Adipocyte (in vitro differentiated cells): ENCODE results near the gene HOXA6.
A peak's percentile ranks its signal among the peaks of the same experiment; 100 is the strongest.

Source experiments
- DNase-seq: peaks from one replicate; pipeline ENCODE4 v3.0.0-alpha.2; 2015; ENCODE audit warnings: low read depth
- H3K27me3 ChIP-seq: replicated peaks from 2 replicates; pipeline ENCODE4 v1.7.0; 2013; ENCODE audit warnings: mild to moderate bottlenecking, low read length, moderate library complexity; ENCODE audit not compliant: control insufficient read depth, insufficient read depth
- H3K36me3 ChIP-seq: 2 replicates; pipeline ENCODE4 v1.7.0; 2013; ENCODE audit warnings: low read length, mild to moderate bottlenecking, moderate library complexity; ENCODE audit not compliant: control insufficient read depth, insufficient read depth, severe bottlenecking
- H3K4me1 ChIP-seq: 2 replicates; pipeline ENCODE4 v1.7.0; 2013; ENCODE audit warnings: mild to moderate bottlenecking, low read length, moderate library complexity; ENCODE audit not compliant: control insufficient read depth, insufficient read depth
- H3K4me3 ChIP-seq: 2 replicates; pipeline ENCODE4 v1.7.0; 2013; ENCODE audit warnings: mild to moderate bottlenecking, low read length, moderate library complexity
- H3K9ac ChIP-seq: 2 replicates; pipeline ENCODE4 v1.7.0; 2013; ENCODE audit warnings: mild to moderate bottlenecking, low read length, moderate library complexity
- H3K9me3 ChIP-seq: 2 replicates; pipeline ENCODE4 v1.7.0; 2013; ENCODE audit warnings: mild to moderate bottlenecking, low read length, moderate library complexity; ENCODE audit not compliant: control insufficient read depth

HOXA6 gene

DNA sequence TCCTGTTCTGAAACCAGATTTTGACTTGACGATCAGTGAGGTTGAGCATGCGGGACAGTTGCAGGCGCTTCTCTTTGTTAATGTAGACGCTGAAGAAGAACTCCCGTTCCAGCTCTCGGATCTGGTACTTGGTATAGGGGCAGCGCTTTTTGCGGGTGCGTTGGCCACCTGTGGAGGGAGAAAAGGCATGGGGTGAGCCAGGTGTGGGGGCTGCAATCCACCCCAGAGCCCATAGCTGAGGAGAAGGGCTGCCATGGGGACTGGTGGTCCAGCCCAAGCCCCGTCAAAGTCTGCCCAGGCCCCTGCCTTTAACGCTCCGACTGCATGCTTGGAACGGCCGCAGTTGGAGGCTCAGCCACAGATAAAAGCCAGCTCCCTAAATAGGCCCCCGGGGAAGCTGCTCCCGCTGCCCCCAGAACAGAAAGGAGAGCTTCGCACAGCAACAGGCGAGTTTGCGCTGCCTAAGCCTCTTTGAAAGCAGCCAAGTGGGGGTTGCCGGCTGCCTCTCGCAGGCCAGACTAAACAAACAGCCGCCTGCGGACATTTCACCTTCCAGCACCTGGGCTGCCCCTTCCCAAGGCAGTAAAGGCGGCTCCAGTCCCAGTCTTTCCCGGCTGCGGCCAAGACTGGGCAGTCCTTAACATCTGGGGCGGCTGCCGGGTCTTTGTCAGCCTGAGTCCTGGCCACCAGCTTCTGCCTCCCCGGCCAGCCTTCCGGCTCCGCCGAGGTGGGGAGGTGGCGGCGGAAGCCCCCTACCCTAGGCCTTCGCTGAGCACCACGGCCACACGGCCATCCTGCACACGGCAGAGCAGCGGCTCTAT, 35.5 kb upstream of the HOXA6 start:
- Histone ChIP-seq H3K36me3 (no peaks in the 10 kb centered on the region), H3K9ac (peak overlapping the region; percentile 93), H3K4me3 (peak overlapping the region; percentile 89), H3K9me3 (no peaks in the 10 kb centered on the region), H3K4me1 (peaks cover 47% of the 10 kb centered on the region), H3K27me3 (no peaks in the 10 kb centered on the region)
- no peak for DNase-seq

DNA sequence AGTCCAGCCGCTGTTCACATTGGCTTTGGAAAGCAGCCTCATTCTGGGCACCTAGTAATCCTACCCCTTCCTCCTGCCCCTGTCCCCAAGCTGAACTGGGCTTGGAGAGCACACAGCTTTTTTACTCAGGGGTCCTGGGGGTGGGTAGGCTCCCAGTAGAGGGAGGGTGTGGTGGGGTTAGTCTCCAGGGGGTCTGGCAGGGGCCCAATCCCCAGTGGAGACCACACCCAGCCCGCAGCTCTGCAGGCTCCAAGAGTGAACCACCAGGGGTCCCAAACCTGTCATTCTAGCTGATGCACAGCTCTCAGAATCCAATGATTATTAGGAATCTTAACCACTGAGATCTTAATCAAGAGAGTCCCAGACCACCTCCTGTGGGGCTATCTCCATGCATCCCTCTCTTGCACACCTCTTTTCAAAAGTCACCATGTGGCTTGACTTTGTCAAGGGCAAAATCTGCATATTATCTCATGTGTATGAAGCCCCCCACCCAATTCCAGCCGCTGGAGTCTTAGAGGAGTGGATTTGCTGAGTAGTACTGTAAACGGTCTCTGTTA, 34.8 kb upstream of the HOXA6 start:
- H3K4me1 ChIP-seq = peaks cover 54% of the 10 kb centered on the region
- H3K36me3 ChIP-seq = no peaks in the 10 kb centered on the region
- peak overlapping the region; percentile 89 for H3K4me3 ChIP-seq
- H3K9ac ChIP-seq = peak overlapping the region; percentile 93
- H3K9me3 ChIP-seq = no peaks in the 10 kb centered on the region
- DNase-seq = no peak
- no peaks in the 10 kb centered on the region for H3K27me3 ChIP-seq

DNA sequence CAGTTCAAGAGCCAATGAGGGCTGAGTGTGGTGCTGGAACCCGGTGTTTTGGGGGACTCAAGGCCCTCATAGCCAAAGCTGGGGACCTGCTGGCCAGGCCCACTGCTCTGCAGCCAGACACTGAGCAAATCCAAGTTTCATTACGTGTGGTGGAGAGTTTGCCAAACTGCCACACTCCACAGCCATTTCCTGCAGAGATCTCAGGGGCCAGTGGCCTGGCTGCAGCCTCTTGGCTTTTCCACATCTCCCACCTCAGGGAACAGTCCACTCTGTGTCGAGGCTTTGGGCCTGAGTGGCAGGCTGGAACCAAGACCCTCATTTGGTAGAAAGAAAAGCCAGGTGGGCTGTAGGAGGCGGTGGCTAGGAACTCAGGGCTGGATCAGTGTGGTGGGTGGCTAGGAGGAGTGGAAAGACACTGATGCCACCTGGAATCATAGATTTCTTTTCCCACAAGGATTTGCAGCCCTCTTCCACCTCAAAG, 34.3 kb upstream of the HOXA6 start:
- H3K4me3 ChIP-seq = no peak overlapping the region
- no peaks in the 10 kb centered on the region for H3K27me3 ChIP-seq
- no peak for DNase-seq
- H3K4me1 ChIP-seq = peaks cover 59% of the 10 kb centered on the region
- H3K36me3 ChIP-seq = no peaks in the 10 kb centered on the region
- H3K9me3 ChIP-seq = no peaks in the 10 kb centered on the region
- H3K9ac ChIP-seq = no peak overlapping the region

DNA sequence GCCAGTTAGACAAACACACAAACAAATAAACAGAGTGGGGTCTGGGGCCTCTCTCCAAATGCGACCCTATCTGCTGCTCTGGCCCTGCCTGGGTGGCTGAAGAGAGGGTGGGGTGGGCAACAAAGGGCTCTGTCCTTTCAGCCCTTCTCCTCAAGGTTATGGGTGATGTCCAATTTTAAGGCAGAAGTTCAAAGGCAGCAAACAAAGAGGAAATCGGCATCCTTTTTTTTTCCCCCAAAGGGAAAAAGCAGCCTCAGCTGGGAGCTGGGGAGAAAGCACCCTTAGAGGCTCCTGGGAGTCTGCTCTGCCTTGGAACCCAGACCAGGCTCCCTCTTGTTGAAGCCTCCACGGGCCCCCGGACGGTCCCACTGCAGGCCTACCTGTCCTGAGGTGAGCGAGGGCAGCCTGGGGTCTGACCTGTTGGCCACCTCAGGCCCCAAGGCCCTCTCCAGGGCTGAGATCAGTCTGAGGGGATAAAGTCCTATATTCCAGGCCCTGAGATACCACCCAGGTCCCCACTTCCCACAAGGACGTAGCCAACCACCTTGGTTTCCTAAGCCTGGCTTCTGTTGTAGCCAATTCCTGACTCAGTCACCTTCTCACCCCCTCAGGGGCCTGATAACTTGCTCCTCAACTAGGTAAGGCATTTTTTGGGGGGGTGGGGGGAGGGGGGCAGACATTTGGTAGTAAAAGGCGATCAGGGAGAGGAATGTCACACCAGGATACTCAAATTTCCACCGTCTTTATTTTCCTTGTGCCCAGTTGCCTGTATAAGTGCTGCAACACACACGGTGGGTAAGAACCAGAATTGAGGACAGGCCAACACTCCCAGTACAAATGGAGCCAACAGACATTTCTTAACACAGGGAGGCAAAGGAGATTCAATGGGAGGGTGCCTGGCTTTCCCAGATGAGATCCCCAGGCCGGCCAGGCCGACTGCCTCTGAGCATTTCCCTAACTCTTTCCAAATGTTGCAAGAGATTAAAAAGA, 33.2 kb upstream of the HOXA6 start:
- no peaks in the 10 kb centered on the region for H3K27me3 ChIP-seq
- H3K4me3 ChIP-seq = peak overlapping the region; percentile 80
- no peak for DNase-seq
- peaks cover 70% of the 10 kb centered on the region for H3K4me1 ChIP-seq
- H3K36me3 ChIP-seq = no peaks in the 10 kb centered on the region
- H3K9ac ChIP-seq = peak overlapping the region; percentile 93
- no peaks in the 10 kb centered on the region for H3K9me3 ChIP-seq

DNA sequence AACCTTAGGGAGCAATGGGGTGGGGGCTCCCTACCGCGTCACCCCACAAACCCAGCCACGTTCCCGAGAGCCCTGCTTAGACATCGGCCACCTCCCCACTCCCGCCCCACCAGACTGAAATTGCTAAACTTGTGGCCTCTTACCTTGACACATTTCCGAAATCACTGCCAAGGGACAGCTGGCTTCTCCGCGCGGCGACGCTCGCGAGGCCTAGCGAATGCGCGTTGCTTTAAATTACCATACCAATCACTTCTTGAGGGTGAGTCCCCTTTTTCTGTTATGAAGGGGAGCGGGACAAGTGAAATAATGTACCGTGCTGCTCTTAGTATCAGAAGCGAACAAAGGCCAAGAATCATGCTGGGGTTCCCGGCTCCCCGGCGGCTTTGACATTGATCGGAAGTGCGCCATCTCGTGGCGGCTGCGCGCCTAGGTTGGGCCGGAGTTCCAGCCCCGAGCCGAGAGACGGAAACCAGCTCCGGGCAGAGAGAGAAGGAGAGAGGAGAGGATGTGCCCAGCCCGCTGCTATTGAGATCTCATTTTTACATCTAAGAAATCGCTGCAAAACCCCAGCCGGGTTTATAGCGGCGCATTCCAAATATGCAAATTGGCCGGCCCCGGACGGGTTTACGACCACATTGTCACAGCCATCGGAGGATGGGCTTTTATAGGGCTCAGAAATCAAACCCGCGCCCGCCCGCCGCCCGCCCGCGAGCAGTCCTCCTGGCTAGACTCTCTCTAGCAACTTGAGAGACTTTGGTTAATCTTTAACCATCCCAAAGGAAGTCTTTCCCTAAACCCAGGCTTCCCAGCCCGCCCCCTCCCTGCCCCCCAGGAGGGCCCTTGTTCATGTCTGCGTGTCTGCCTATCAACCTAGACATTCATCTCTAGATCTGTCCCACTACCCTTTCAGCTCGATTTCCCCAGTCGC, 32.2 kb upstream of the HOXA6 start:
- Histone ChIP-seq H3K36me3 (no peaks in the 10 kb centered on the region), H3K4me1 (peaks cover 75% of the 10 kb centered on the region), H3K4me3 (peak overlapping the region; percentile 80), H3K9me3 (no peaks in the 10 kb centered on the region), H3K9ac (peak overlapping the region; percentile 93), H3K27me3 (no peaks in the 10 kb centered on the region)
- peak; percentile 70 for DNase-seq

DNA sequence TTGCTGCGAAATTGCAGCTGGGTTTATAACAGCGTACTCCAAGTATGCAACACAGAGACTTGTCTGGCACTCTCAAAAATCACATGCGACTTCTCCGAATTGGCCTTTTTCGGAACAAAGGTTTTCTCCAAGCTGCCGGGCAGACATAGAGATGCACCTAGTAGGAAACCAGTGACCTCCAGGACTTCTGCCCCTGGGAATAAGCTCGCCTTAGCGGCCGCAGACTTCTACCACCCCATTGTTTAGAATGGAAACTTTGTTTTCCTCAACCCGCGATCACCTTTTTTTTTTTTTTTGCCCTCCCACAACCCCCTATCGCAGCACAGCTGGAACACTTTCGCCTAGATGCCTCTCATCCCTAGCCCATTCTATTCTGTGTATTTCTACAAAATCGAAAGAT, 31.5 kb upstream of the HOXA6 start:
- H3K27me3 ChIP-seq = no peaks in the 10 kb centered on the region
- H3K36me3 ChIP-seq = no peaks in the 10 kb centered on the region
- peak overlapping the region; percentile 80 for H3K4me3 ChIP-seq
- no peak for DNase-seq
- H3K9ac ChIP-seq = peak overlapping the region; percentile 93
- no peaks in the 10 kb centered on the region for H3K9me3 ChIP-seq
- H3K4me1 ChIP-seq = peaks cover 78% of the 10 kb centered on the region

DNA sequence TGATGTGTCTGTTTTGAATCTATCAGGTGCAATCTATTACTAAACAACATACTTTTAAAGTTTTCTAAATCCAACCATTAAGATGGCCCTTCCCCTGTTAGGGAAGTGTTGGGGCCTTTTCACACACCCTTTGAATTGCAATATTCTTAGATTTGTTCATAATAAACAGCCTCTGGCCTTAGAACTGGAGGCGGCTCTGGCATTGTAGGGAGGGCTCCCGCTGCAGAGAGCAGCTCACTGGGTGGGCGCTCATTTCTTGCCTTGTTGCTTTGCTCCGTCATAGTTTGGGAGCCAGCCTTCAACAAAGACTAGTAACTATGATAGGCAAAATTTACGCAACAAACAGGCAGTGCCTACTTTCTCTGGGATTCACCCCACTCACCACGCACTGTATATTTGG, 30.8 kb upstream of the HOXA6 start:
- peak overlapping the region; percentile 93 for H3K9ac ChIP-seq
- no peaks in the 10 kb centered on the region for H3K9me3 ChIP-seq
- DNase-seq = no peak
- no peaks in the 10 kb centered on the region for H3K36me3 ChIP-seq
- peak overlapping the region; percentile 80 for H3K4me3 ChIP-seq
- H3K27me3 ChIP-seq = no peaks in the 10 kb centered on the region
- H3K4me1 ChIP-seq = peaks cover 75% of the 10 kb centered on the region

DNA sequence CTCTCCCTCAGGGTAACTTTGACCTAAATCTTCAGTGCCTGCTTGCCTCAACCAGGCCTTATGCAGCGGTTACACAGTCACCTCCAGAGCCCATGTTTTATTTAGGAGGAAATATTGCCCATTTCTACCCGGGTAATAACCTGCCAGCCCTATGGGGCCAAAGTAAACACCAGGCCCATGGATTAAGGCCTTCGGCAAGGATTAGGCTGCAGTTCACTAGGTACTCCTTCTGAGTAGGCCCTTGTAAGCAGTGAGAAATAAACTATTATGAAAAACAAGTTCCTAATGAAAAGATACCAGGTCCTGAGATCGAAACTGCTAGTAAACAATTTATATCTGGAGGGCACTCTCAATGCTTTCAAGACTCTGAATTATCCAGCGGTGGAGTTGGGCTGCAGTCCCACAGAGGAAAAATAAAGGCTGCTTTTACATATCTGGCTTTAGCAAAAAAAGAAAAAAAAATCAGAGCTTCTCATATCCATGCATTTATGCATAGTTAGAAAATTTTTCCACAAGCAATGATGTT, 30.3 kb upstream of the HOXA6 start:
- Histone ChIP-seq H3K27me3 (no peaks in the 10 kb centered on the region), H3K9ac (peak overlapping the region; percentile 93), H3K4me3 (peak overlapping the region; percentile 80), H3K36me3 (no peaks in the 10 kb centered on the region), H3K9me3 (no peaks in the 10 kb centered on the region), H3K4me1 (peaks cover 71% of the 10 kb centered on the region)
- DNase-seq = no peak

DNA sequence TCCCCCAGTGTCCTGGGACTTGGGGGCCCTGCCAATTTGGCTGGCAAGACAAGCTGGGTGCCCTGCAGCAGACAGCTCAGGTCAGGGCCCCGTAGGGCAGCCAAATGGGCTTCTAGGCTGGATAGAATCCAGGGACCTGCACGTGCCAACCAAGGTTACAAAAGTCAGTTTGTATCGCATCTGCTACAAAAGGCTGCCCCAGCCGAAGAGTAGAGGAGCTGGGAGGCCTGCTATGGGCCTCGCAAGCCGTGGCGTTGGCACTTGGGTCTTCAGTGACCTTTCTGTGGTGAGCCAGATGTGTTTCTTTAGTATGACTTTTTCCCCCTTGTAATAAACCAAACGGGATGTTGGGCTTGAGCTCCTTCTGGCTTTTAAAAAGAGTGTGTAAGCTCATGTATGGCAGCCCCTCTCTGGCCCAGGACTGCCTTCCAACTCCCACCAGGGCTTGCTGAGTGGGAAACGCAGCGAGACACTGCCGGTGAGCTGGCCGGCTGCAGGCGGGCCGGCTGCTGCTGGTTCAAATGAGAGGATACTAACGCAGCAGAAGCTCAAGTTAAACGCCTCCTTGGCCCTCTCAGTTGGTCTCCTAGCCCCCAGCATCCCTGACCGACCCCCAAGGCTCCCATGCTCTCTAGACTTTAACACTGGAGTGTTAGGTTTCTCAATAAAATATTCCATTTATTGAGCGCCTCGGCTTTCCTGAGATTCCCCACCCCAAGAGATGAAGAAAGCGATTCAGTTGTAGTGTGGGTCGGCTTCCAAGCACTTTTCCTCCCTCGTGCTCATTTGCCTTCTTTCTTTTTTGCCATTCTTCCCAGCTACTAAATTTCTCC, 29.6 kb upstream of the HOXA6 start:
- peak overlapping the region; percentile 80 for H3K4me3 ChIP-seq
- H3K9me3 ChIP-seq = no peaks in the 10 kb centered on the region
- DNase-seq = no peak
- peaks cover 69% of the 10 kb centered on the region for H3K4me1 ChIP-seq
- peak overlapping the region; percentile 93 for H3K9ac ChIP-seq
- H3K36me3 ChIP-seq = no peaks in the 10 kb centered on the region
- H3K27me3 ChIP-seq = no peaks in the 10 kb centered on the region

DNA sequence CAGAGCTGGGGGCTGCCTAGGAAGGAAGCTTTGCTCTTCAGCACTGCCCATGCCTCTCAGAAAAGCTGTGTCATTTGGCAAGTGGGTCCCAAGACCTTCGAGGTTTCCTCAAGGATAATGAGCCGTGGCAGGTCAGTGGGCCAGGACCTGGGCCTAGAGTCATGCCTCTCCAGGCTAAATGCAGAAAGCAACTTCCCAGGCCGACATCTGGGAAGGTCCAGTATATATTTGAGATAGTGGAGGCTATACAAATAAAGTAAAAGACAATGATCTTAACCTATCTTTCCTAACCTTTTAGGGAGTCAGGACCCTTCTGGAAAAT, 28.9 kb upstream of the HOXA6 start:
- H3K27me3 ChIP-seq = no peaks in the 10 kb centered on the region
- no peaks in the 10 kb centered on the region for H3K9me3 ChIP-seq
- DNase-seq = no peak
- peaks cover 65% of the 10 kb centered on the region for H3K4me1 ChIP-seq
- peak overlapping the region; percentile 80 for H3K4me3 ChIP-seq
- H3K36me3 ChIP-seq = no peaks in the 10 kb centered on the region
- H3K9ac ChIP-seq = peak overlapping the region; percentile 93
